Natural killer cell (primary cell): ENCODE measurements around the gene CNGA2. TPM values are rescaled to one million over a fixed set of nuclear protein-coding genes. Genes with fewer than 3 reads are reported as not detected.

ENCODE experiments used
- ATAC-seq, 3 donors: fragments of 150-1000 bp in 2 of 3; fragments of 200-7000 bp in 1 of 3; cut with Tn5 transposase; 1 replicate in 1 of 3; 2 replicates in 2 of 3; pipeline ENCODE4 v1.10.0; 2021; ENCODE audit warnings: mild to moderate bottlenecking in 2 of 3, moderate library complexity in 2 of 3
- DNase-seq, 2 donors: peaks; one replicate each; pipeline versions ENCODE4 v3.0.0 to v3.0.0-alpha.2; 2013 to 2021; ENCODE audit warnings: mixed read lengths in 1 of 2
- H3K27ac ChIP-seq: one replicate; pipeline ENCODE4 v1.5.1; 2013; ENCODE audit warnings: mild to moderate bottlenecking, low read length
- H3K27me3 ChIP-seq: one replicate; pipeline ENCODE4 v1.6.1; 2013; ENCODE audit warnings: low read length; ENCODE audit not compliant: control insufficient read depth, insufficient read depth
- H3K36me3 ChIP-seq: one replicate; pipeline ENCODE4 v1.6.1; 2013; ENCODE audit warnings: low read length; ENCODE audit not compliant: control insufficient read depth, insufficient read depth
- H3K4me1 ChIP-seq: one replicate; pipeline ENCODE4 v1.6.1; 2013; ENCODE audit warnings: low read length; ENCODE audit not compliant: control insufficient read depth, insufficient read depth
- H3K4me3 ChIP-seq: one replicate; pipeline ENCODE4 v1.5.1; 2013; ENCODE audit warnings: low read length
- H3K9me3 ChIP-seq: one replicate; pipeline ENCODE4 v1.6.1; 2013; ENCODE audit warnings: low read length; ENCODE audit not compliant: control insufficient read depth, insufficient read depth
- H3K27ac Mint-ChIP-seq, 2 donors: one replicate each; pipeline ENCODE4 v1.8.0; 2022; ENCODE audit warnings: mild to moderate bottlenecking in 2 of 2, mixed read lengths in 2 of 2, moderate library complexity in 1 of 2
- H3K27me3 Mint-ChIP-seq, 2 donors: one replicate each; pipeline ENCODE4 v1.8.0; 2022; ENCODE audit warnings: low read depth in 2 of 2, mixed read lengths in 2 of 2
- H3K36me3 Mint-ChIP-seq: one replicate; pipeline ENCODE4 v1.8.0; 2022; ENCODE audit warnings: mixed read lengths
- H3K4me1 Mint-ChIP-seq, 2 donors: one replicate each; pipeline ENCODE4 v1.8.0; 2022; ENCODE audit warnings: mixed read lengths in 2 of 2
- H3K4me3 Mint-ChIP-seq: one replicate; pipeline ENCODE4 v1.8.0; 2022; ENCODE audit warnings: mild to moderate bottlenecking, moderate library complexity, mixed read lengths
- H3K9me3 Mint-ChIP-seq, 2 donors: one replicate each; pipeline ENCODE4 v1.8.0; 2022; ENCODE audit warnings: mixed read lengths in 2 of 2
- CTCF ChIP-seq: fragments of 200-600 bp; IDR thresholded peaks from one replicate; pipeline ENCODE4 v1.8.0; 2022; ENCODE audit warnings: antibody characterized with exemption
- WGBS: methylation state at CpG from one replicate; pipeline ENCODE4 v1.1.7; 2013; ENCODE audit warnings: missing lambda C conversion rate; ENCODE audit not compliant: insufficient coverage; 5-methylcytosine and 5-hydroxymethylcytosine counted together
- intact Hi-C: fragments of 100-400 bp; cut with micrococcal nuclease; formaldehyde crosslinking; loops from one replicate; pipeline ENCODE4 v1.14.2; 2022
- total RNA-seq, 4 donors: library from RNA; stranded (reverse); fragments of 120-200 nt in 1 of 4; gene quantifications; one replicate each; pipeline versions ENCODE4 v1.2.3 to v1.2.4, GENCODE V29; 2013 to 2022

Gene CNGA2
- total RNA-seq, 3 donors from 2014 or later (not counting 1 experiment from before 2014, with no cell fraction given) = not detected

DNA sequence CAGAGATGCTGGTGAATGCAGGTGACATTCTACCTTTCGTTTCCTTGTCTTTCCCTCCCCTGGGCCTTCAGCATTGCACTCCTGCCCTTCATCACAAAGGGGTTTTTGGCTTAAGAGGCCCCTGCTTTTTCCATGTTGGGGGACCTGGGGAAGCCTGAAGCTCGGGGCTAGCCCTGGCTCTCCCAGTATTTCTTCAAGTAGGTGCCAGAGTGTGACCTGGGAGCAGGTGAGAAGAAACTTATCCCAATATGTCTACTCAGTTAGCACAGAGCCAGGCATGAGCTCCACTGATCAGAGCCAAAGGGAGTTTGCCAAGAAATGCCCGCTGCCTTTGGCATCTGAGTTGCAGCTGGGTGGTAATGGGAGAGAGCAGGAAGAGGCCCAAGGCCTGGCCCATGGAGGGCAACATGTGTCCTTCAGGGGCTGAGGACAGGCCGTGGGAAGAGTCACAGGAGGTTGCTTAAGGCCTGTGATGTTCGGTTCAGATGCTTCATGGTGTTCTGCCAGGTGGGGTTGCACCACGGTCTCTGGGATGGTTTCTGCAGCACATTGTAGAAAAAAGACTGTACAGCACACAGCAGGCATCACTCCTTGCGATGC lies 31.7 kb upstream of the CNGA2 start:
- 78% methylated on average over 6 of the region's 7 CpGs for WGBS
- Histone ChIP-seq H3K4me1 (no peaks in the 10 kb centered on the region), H3K27me3 (no peaks in the 10 kb centered on the region), H3K36me3 (no peaks in the 10 kb centered on the region), H3K9me3 (no peaks in the 10 kb centered on the region), H3K4me3 (no peak overlapping the region), H3K27ac (no peak overlapping the region)
- H3K4me3 Mint-ChIP-seq = no peak overlapping the region
- H3K36me3 Mint-ChIP-seq = no peaks in the 10 kb centered on the region
- DNase-seq (no peak), ATAC-seq (no peak)
- no peaks in the 10 kb centered on the region for H3K9me3 Mint-ChIP-seq
- peaks cover 0 to 6% of the 10 kb centered on the region in 2 donors for H3K27me3 Mint-ChIP-seq
- TF ChIP-seq CTCF = no peak
- no peak overlapping the region for H3K27ac Mint-ChIP-seq
- intact Hi-C loops = no loop called here
- H3K4me1 Mint-ChIP-seq = no peaks in the 10 kb centered on the region

GRCh38 chrX:151703487-151703886 lies 31.1 kb upstream of the CNGA2 start:
- H3K4me3 ChIP-seq = no peak overlapping the region
- no peaks in the 10 kb centered on the region for H3K36me3 ChIP-seq
- intact Hi-C loops = no loop called here
- no peak for TF ChIP-seq CTCF
- Mint-ChIP-seq H3K4me1 (no peaks in the 10 kb centered on the region), H3K4me3 (no peak overlapping the region), H3K36me3 (no peaks in the 10 kb centered on the region), H3K27me3 (peaks cover 0 to 7% of the 10 kb centered on the region in 2 donors), H3K9me3 (no peaks in the 10 kb centered on the region), H3K27ac (no peak overlapping the region)
- no peaks in the 10 kb centered on the region for H3K4me1 ChIP-seq
- ATAC-seq (no peak), DNase-seq (no peak)
- no peaks in the 10 kb centered on the region for H3K9me3 ChIP-seq
- WGBS = 71% methylated on average over 4 of the region's 7 CpGs
- no peaks in the 10 kb centered on the region for H3K27me3 ChIP-seq
- H3K27ac ChIP-seq = no peak overlapping the region

DNA sequence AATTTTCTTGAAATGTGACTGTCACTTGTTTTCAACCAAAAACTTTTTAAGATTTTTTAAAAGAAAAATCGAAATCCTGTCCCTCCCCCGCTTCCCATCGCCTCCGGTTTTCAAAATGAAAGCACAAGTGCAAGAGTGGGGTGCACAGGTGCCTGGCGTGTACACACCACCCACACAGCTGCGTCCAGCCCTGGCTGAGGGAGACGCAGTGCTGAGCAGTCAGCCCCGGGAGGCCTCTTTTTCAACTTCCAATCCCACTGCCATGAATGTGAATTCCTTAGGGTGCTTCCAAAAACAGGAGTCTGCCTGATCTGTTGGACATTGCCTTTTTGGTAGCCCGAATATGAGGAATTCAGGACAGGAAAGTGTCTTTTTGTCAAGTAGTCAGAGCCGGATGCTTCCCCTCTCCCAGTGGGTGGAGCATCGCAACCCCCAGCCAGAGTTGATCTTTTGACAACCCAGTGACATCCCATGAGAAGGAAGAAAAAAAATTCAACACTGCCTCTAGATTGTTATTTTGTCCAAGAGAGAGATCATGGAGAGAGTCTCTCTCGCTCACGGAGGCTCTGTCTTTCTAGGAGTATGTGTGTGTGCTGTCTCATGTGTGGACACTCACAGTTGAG lies 30.4 kb upstream of the CNGA2 start:
- Histone ChIP-seq H3K36me3 (no peaks in the 10 kb centered on the region), H3K27ac (no peak overlapping the region), H3K9me3 (no peaks in the 10 kb centered on the region), H3K4me3 (no peak overlapping the region), H3K4me1 (no peaks in the 10 kb centered on the region), H3K27me3 (no peaks in the 10 kb centered on the region)
- WGBS = 80% methylated on average over 11 of the region's 13 CpGs
- no peak overlapping the region for H3K27ac Mint-ChIP-seq
- no peak overlapping the region for H3K4me3 Mint-ChIP-seq
- peaks cover 0 to 7% of the 10 kb centered on the region in 2 donors for H3K27me3 Mint-ChIP-seq
- ATAC-seq (no peak), DNase-seq (no peak)
- H3K9me3 Mint-ChIP-seq = no peaks in the 10 kb centered on the region
- H3K36me3 Mint-ChIP-seq = no peaks in the 10 kb centered on the region
- intact Hi-C loops = no loop called here
- TF ChIP-seq CTCF = no peak
- H3K4me1 Mint-ChIP-seq = no peaks in the 10 kb centered on the region

- Mint-ChIP-seq H3K9me3 (no peaks in the 10 kb centered on the region), H3K27ac (no peak overlapping the region), H3K4me3 (no peak overlapping the region), H3K27me3 (peaks cover 0 to 7% of the 10 kb centered on the region in 2 donors), H3K4me1 (no peaks in the 10 kb centered on the region), H3K36me3 (no peaks in the 10 kb centered on the region)
- H3K4me1 ChIP-seq = no peaks in the 10 kb centered on the region
- H3K27ac ChIP-seq = no peak overlapping the region
- no peaks in the 10 kb centered on the region for H3K9me3 ChIP-seq
- WGBS = 78% methylated on average over 7 of the region's 7 CpGs
- intact Hi-C loops = no loop called here
- ATAC-seq (no peak), DNase-seq (no peak)
- H3K4me3 ChIP-seq = no peak overlapping the region
- H3K27me3 ChIP-seq = no peaks in the 10 kb centered on the region
- H3K36me3 ChIP-seq = no peaks in the 10 kb centered on the region
- TF ChIP-seq CTCF = no peak
Measured at GRCh38 chrX:151708821-151709220, 25.7 kb upstream of the CNGA2 start.
